Measurements from ENCODE around the gene TECPR2. TPM values are rescaled to one million over a fixed set of nuclear protein-coding genes. Genes with fewer than 3 reads are reported as not detected.
A peak's percentile ranks its signal among the peaks of the same experiment; 100 is the strongest.

Gene TECPR2
- total RNA-seq, 1 donor from 2014 or later: 8.4 TPM

DNA sequence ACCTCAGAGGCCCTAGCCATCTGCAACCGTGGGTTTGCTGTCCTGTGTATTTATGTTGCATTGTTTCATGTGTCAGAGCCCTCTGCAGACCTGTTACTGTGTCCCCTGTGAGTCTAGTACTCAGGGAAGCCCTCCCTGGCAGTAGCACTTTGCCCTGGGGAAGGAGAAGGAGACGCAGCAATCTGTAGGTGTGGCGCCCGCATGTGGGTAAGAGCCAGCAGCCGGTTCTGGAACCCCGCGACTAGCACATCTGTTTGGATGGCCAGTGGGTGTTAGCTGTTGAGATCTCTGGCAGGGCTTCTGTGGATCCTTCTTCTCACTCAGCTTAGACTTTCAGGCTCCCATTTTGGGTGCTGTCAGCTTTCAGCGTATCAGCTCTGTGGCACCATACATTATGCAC, 57.0 kb downstream of the TECPR2 start:
- no peak overlapping the region for H3K4me2 ChIP-seq
- H3K27ac ChIP-seq: no peak overlapping the region
- peaks cover 9% of the 10 kb centered on the region for H3K4me1 Mint-ChIP-seq
- no peak for DNase-seq (ENCODE audit: low spot score)
- H3K36me3 ChIP-seq: no peaks in the 10 kb centered on the region
- H3K9ac ChIP-seq: no peak overlapping the region
- H3K9me3 ChIP-seq (ENCODE audit: low read depth): no peaks in the 10 kb centered on the region
- no peaks in the 10 kb centered on the region for H3K9me3 Mint-ChIP-seq
- peaks cover 7% of the 10 kb centered on the region for H4K20me1 ChIP-seq (ENCODE audit: low read depth)
- TF ChIP-seq EZH2 (IDR thresholded peaks at IDR 0.05): no peak
- TF ChIP-seq, protein P1, sequence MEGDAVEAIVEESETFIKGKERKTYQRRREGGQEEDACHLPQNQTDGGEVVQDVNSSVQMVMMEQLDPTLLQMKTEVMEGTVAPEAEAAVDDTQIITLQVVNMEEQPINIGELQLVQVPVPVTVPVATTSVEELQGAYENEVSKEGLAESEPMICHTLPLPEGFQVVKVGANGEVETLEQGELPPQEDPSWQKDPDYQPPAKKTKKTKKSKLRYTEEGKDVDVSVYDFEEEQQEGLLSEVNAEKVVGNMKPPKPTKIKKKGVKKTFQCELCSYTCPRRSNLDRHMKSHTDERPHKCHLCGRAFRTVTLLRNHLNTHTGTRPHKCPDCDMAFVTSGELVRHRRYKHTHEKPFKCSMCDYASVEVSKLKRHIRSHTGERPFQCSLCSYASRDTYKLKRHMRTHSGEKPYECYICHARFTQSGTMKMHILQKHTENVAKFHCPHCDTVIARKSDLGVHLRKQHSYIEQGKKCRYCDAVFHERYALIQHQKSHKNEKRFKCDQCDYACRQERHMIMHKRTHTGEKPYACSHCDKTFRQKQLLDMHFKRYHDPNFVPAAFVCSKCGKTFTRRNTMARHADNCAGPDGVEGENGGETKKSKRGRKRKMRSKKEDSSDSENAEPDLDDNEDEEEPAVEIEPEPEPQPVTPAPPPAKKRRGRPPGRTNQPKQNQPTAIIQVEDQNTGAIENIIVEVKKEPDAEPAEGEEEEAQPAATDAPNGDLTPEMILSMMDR (IDR thresholded peaks at IDR 0.05): no peak
- no peak for TF ChIP-seq EZH2phosphoT487 (IDR thresholded peaks at IDR 0.05)
- H3K4me3 ChIP-seq: no peak overlapping the region
- peaks cover 17% of the 10 kb centered on the region for H3K36me3 Mint-ChIP-seq
- peaks cover 10% of the 10 kb centered on the region for H3K27me3 Mint-ChIP-seq (ENCODE audit: insufficient read depth, low read depth)
- H2AFZ ChIP-seq (replicated peaks): no peak overlapping the region
- H3K4me1 ChIP-seq: no peaks in the 10 kb centered on the region
- no peaks in the 10 kb centered on the region for H3K79me2 ChIP-seq (ENCODE audit: low read depth)
- H3K4me3 Mint-ChIP-seq: no peak overlapping the region
- no peaks in the 10 kb centered on the region for H3K27me3 ChIP-seq
- no peak overlapping the region for H3K27ac Mint-ChIP-seq
- H3F3A ChIP-seq (ENCODE audit: low read depth): no peaks in the 10 kb centered on the region

DNA sequence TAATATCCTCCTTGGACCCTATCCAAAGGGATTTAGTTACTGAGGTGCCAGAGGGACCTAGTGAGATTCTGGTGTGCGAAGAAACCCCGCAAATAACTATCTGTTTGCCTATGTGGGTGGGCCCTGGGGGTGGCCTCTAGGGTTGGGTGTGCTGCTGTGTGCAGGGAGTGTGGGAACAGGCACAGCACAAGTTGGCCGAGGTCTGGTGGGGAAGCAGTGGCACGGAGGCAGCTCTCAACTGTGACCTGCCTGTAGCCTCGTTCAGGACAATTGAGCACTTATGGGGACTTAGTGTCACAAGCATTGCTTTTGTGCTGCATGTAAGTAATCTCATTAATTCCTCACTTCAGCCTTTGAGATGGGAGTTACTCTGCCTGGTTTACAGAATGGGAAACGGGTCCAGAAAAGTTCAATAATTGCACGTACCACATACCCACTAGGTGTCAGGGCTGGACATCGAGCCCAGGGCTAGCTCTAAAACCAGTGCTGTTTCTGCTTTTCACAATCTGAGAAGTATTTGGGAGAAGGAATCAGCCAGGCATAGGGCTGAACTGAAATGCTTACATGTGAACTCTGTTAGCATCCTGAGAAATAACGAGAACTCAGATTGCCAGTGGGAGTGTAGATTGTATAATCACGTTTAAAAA, 58.8 kb downstream of the TECPR2 start:
- no peaks in the 10 kb centered on the region for H3K27me3 ChIP-seq
- peaks cover 7% of the 10 kb centered on the region for H4K20me1 ChIP-seq (ENCODE audit: low read depth)
- H3F3A ChIP-seq (ENCODE audit: low read depth): no peaks in the 10 kb centered on the region
- Mint-ChIP-seq H3K27ac (no peak overlapping the region), H3K36me3 (peaks cover 20% of the 10 kb centered on the region), H3K4me3 (no peak overlapping the region), H3K4me1 (peaks cover 5% of the 10 kb centered on the region), H3K9me3 (no peaks in the 10 kb centered on the region), H3K27me3 (ENCODE audit: insufficient read depth, low read depth) (peaks cover 10% of the 10 kb centered on the region)
- H3K9ac ChIP-seq: no peak overlapping the region
- no peak overlapping the region for H3K27ac ChIP-seq
- H3K36me3 ChIP-seq: no peaks in the 10 kb centered on the region
- TF ChIP-seq EZH2phosphoT487 (IDR thresholded peaks at IDR 0.05): no peak
- TF ChIP-seq, protein P1 (IDR thresholded peaks at IDR 0.05): no peak
- TF ChIP-seq EZH2 (IDR thresholded peaks at IDR 0.05): no peak
- no peak overlapping the region for H3K4me3 ChIP-seq
- H3K4me2 ChIP-seq: no peak overlapping the region
- no peak overlapping the region for H2AFZ ChIP-seq (replicated peaks)
- no peaks in the 10 kb centered on the region for H3K9me3 ChIP-seq (ENCODE audit: low read depth)
- no peaks in the 10 kb centered on the region for H3K4me1 ChIP-seq
- no peaks in the 10 kb centered on the region for H3K79me2 ChIP-seq (ENCODE audit: low read depth)
- DNase-seq (ENCODE audit: low spot score): peak; percentile 33

DNA sequence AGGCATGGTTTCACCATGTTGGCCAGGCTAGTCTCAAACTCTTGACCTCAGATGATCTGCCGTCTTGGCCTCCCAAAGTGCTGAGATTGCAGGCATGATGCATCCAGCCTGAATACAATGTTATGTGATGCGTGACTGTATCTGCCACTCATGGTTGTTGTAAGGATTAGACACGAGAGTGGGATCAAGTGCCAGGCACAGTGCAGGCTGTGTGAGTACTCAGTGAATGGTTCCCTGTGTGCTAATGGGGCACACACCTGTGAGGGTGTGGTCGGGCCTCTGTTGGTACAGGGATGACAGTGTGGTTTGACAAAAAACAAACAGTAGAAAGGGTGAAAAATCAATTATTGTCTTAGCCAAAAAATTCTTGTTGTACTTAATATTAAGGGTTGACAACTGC, 61.8 kb downstream of the TECPR2 start:
- no peak for DNase-seq (ENCODE audit: low spot score)
- peaks cover 2% of the 10 kb centered on the region for H3K27me3 Mint-ChIP-seq (ENCODE audit: insufficient read depth, low read depth)
- H3K4me1 Mint-ChIP-seq: no peaks in the 10 kb centered on the region
- Histone ChIP-seq H3F3A (ENCODE audit: low read depth) (no peaks in the 10 kb centered on the region), H3K4me1 (no peaks in the 10 kb centered on the region), H4K20me1 (ENCODE audit: low read depth) (peaks cover 7% of the 10 kb centered on the region), H3K27me3 (no peaks in the 10 kb centered on the region), H2AFZ (replicated peaks) (no peak overlapping the region), H3K4me3 (no peak overlapping the region), H3K4me2 (no peak overlapping the region), H3K9ac (no peak overlapping the region), H3K9me3 (ENCODE audit: low read depth) (no peaks in the 10 kb centered on the region), H3K27ac (no peak overlapping the region), H3K36me3 (no peaks in the 10 kb centered on the region), H3K79me2 (ENCODE audit: low read depth) (no peaks in the 10 kb centered on the region)
- TF ChIP-seq, protein P1 (IDR thresholded peaks at IDR 0.05): no peak
- TF ChIP-seq EZH2 (IDR thresholded peaks at IDR 0.05) (no peak), EZH2phosphoT487 (IDR thresholded peaks at IDR 0.05) (no peak)
- peaks cover 19% of the 10 kb centered on the region for H3K36me3 Mint-ChIP-seq
- H3K4me3 Mint-ChIP-seq: no peak overlapping the region
- H3K27ac Mint-ChIP-seq: no peak overlapping the region
- no peaks in the 10 kb centered on the region for H3K9me3 Mint-ChIP-seq

Data from neural progenitor cell (in vitro differentiated cells).